GM12878 (cell line): Measurements from ENCODE around the gene TNFRSF1B. TPM values are rescaled to one million over a fixed set of nuclear protein-coding genes. Genes with fewer than 3 reads are reported as not detected.

Source experiments
- ATAC-seq: fragments of 200-7000 bp; cut with Tn5 transposase; 3 replicates; pipeline ENCODE4 v1.9.1; 2020; ENCODE audit warnings: mild to moderate bottlenecking, moderate library complexity
- BruUV-seq: library from RNA; stranded (reverse); fragments of 400-500 nt; replicated peaks from 2 replicates; lab custom pipeline; 2021; lab: Mats Ljungman, UMichigan
- CTCF ChIA-PET: fragments of 300-600 bp; sonication (Branson Sonifier 250); formaldehyde crosslinking; extraction: SDS; loops from one replicate; lab custom pipeline; 2021; ENCODE audit warnings: inconsistent platforms; lab: Yijun Ruan, JAX
- POLR2A ChIA-PET: fragments of 350-600 bp; formaldehyde crosslinking; extraction: SDS; loops from one replicate; lab custom pipeline; 2021; ENCODE audit warnings: inconsistent platforms; lab: Charles Lee
- RAD21 ChIA-PET: fragments of 300-600 bp; sonication (Branson Sonifier 250); formaldehyde crosslinking; loops from one replicate; lab custom pipeline; 2023; ENCODE audit warnings: antibody characterized with exemption; ENCODE audit not compliant: unreplicated experiment; lab: Charles Lee
- SMC1A ChIA-PET: fragments of 300-600 bp; sonication (Branson Sonifier 250); formaldehyde crosslinking; loops from one replicate; lab custom pipeline; 2023; ENCODE audit not compliant: unreplicated experiment, uncharacterized antibody; lab: Charles Lee
- DNase-seq: peaks from one replicate; pipeline ENCODE4 v3.0.0-alpha.2; 2011; ENCODE audit warnings: low read depth, low spot score
- FAIRE-seq: peaks from 3 replicates; lab custom pipeline; 2011; peaks lifted over from hg19 to GRCh38; lab: Jason Lieb, UNC
- H2AFZ ChIP-seq: 2 replicates; pipeline ENCODE4 v1.6.0; 2011; ENCODE audit warnings: low read depth, low read length, control low read depth; ENCODE audit not compliant: control insufficient read depth
- H3K27ac ChIP-seq: 2 replicates; pipeline ENCODE4 v1.5.1; 2011; ENCODE audit warnings: control low read depth; ENCODE audit not compliant: control insufficient read depth, insufficient read depth
- H3K27me3 ChIP-seq, 2 experiments: replicated peaks in 1 of 2; 2 replicates each; pipeline versions ENCODE4 v1.6.0 to v1.6.1; 2011; ENCODE audit warnings: low read length in 1 of 2; ENCODE audit not compliant: control insufficient read depth in 2 of 2, insufficient read depth in 2 of 2
- H3K36me3 ChIP-seq, 2 experiments: 2 replicates each; pipeline ENCODE4 v1.5.1; 2011; ENCODE audit warnings: low read length in 1 of 2; ENCODE audit not compliant: control insufficient read depth in 2 of 2, insufficient read depth in 2 of 2
- H3K4me1 ChIP-seq: 2 replicates; pipeline ENCODE4 v1.6.1; 2011; ENCODE audit warnings: mild to moderate bottlenecking, low read length, moderate library complexity, mixed read lengths; ENCODE audit not compliant: control insufficient read depth, insufficient read depth
- H3K4me2 ChIP-seq: 2 replicates; pipeline ENCODE4 v1.6.0; 2011; ENCODE audit warnings: control low read depth; ENCODE audit not compliant: control insufficient read depth, insufficient read depth
- H3K4me3 ChIP-seq: fragments of 200-600 bp; sonication (generic); 2 replicates; pipeline ENCODE4 v1.5.1; 2016
- H3K79me2 ChIP-seq: 2 replicates; pipeline ENCODE4 v1.6.0; 2011; ENCODE audit warnings: low read length; ENCODE audit not compliant: control insufficient read depth, insufficient read depth
- H3K9ac ChIP-seq: 2 replicates; pipeline ENCODE4 v1.8.0; 2011; ENCODE audit warnings: low read length, control low read depth, mixed read lengths; ENCODE audit not compliant: control insufficient read depth, insufficient read depth
- H3K9me3 ChIP-seq: replicated peaks from 3 replicates; pipeline ENCODE4 v1.5.1; 2011; ENCODE audit warnings: mild to moderate bottlenecking, low read length; ENCODE audit not compliant: control insufficient read depth, insufficient read depth
- H4K20me1 ChIP-seq: 2 replicates; pipeline ENCODE4 v1.6.0; 2011; ENCODE audit not compliant: control insufficient read depth, insufficient read depth
- HSF1 ChIP-seq: fragments of 150-350 bp; IDR thresholded peaks from 2 replicates; pipeline ENCODE4 v1.6.1; 2014; ENCODE audit warnings: mild to moderate bottlenecking, low read depth, low read length
- WGBS: methylation state at CpG from one replicate; pipeline ENCODE4 v1.1.6; 2016; ENCODE audit warnings: low lambda C conversion rate; ENCODE audit not compliant: insufficient replicate concordance, insufficient coverage; ENCODE audit errors: missing lambda C conversion rate; 5-methylcytosine and 5-hydroxymethylcytosine counted together
- in situ Hi-C: fragments of 300-500 bp; cut with MboI; formaldehyde crosslinking; loops from 9 replicates; pipeline ENCODE4 v1.14.3; 2018; ENCODE audit warnings: mixed read lengths
- intact Hi-C: fragments of 100-400 bp; cut with micrococcal nuclease; formaldehyde crosslinking; loops from one replicate; pipeline ENCODE4 v1.14.2; 2022; ENCODE audit not compliant: unreplicated experiment
- polyA plus RNA-seq, 11 experiments: library from polyadenylated mRNA; depleted of rRNA in 4 of 11; unstranded in 6 of 11; stranded (reverse) in 5 of 11; fragments of >200 nt; fragmentation: Nextera tagmentation in 4 of 11; fragmentation: Illumina TruSeq in 1 of 11; extraction: Ambion mirVana in 4 of 11; extraction: Trizol in 1 of 11; gene quantifications; 1 replicate in 1 of 11; 2 replicates in 10 of 11; pipeline versions ENCODE4 v1.2.1 to v1.2.3, GENCODE V29; 2011 to 2016; ENCODE audit warnings: inconsistent platforms in 2 of 11, missing spikeins in 2 of 11, low read depth in 1 of 11
- total RNA-seq, 4 experiments: library from RNA; depleted of rRNA in 3 of 4; stranded (reverse); fragments of >200 nt in 3 of 4; fragmentation: Illumina TruSeq in 1 of 4; extraction: Trizol in 1 of 4; gene quantifications; 2 replicates each; pipeline versions ENCODE4 v1.2.1 to v1.2.3, GENCODE V29; 2013 to 2021

TNFRSF1B gene
- total and polyA plus RNA-seq, 10 of the 15 experiments (the other 5 are each of a cell fraction or from before 2014, with no cell fraction given), result 10.1 to 87.2 (median 37.3) TPM

GRCh38 chr1:12140515-12141162 is 26.2 kb upstream of the TNFRSF1B start:
- Histone ChIP-seq H3K36me3 (peaks cover 20 to 25% of the 10 kb centered on the region in 2 experiments), H2AFZ (no peak overlapping the region), H3K27me3 (no peaks in the 10 kb centered on the region), H3K4me1 (peaks cover 27% of the 10 kb centered on the region), H3K4me2 (no peak overlapping the region), H3K9me3 (no peaks in the 10 kb centered on the region), H4K20me1 (no peaks in the 10 kb centered on the region), H3K4me3 (no peak overlapping the region), H3K79me2 (no peaks in the 10 kb centered on the region; the same call in 1 of the 2 replicates), H3K27ac (no peak overlapping the region), H3K9ac (no peak overlapping the region)
- FAIRE-seq, result no peak
- ChIA-PET POLR2A (interaction anchor here (0.6 kb wide), 1 partner anchor 35 kb away, joined by 3 read pairs; no protein-coding TSS in a partner anchor), CTCF (interaction anchor here (3.2 kb wide), 1 partner anchor 16 kb away, joined by 16 read pairs; no protein-coding TSS in a partner anchor), RAD21 (interaction anchor here (1.6 kb wide), 1 partner anchor 9 kb away, joined by 4 read pairs; no protein-coding TSS in a partner anchor), SMC1A (interaction anchor here (1.4 to 19.3 kb wide), 3 partner anchors 10 to 28 kb away, joined by 3 to 347 read pairs (median 5); partner anchors contain the start of gene TNFRSF1B)
- intact Hi-C loops, result loop anchor here (5.0 kb wide), 1 partner anchor 67 kb away; no protein-coding TSS in a partner anchor
- in situ Hi-C loops, result no loop called here
- TF ChIP-seq HSF1, result no peak
- WGBS, result 89% methylated on average over 11 of the region's 12 CpGs
- no TSS peak for BruUV-seq
- no peak for ATAC-seq
- no peak for DNase-seq
